VCaP (cell line): ENCODE results near the gene GRK4.
A peak's percentile ranks its signal among the peaks of the same experiment; 100 is the strongest.

Experiments used
- H3K27ac ChIP-seq: fragments of 450-650 bp; 2 replicates; pipeline ENCODE4 v1.5.1; 2017
- CTCF ChIP-seq: fragments of 450-650 bp; conservative IDR thresholded peaks from 2 replicates; pipeline ENCODE4 v1.5.1; 2017; ENCODE audit warnings: mild to moderate bottlenecking, moderate library complexity

The GRK4 gene

GRCh38 chr4:2991243-2991642 lies 27.9 kb downstream of the GRK4 start:
- H3K27ac ChIP-seq: no peak overlapping the region
- TF ChIP-seq CTCF: no peak

GRCh38 chr4:2994917-2995316 lies 31.5 kb downstream of the GRK4 start:
- no peak for TF ChIP-seq CTCF
- H3K27ac ChIP-seq: no peak overlapping the region

GRCh38 chr4:2995546-2996265 lies 32.3 kb downstream of the GRK4 start:
- no peak for TF ChIP-seq CTCF
- no peak overlapping the region for H3K27ac ChIP-seq

- no peak for TF ChIP-seq CTCF
- H3K27ac ChIP-seq: no peak overlapping the region
These were observed 33.0 kb downstream of the GRK4 start for GRCh38 chr4:2996415-2996814.

- TF ChIP-seq CTCF: no peak
- no peak overlapping the region for H3K27ac ChIP-seq
These were observed 44.4 kb downstream of the GRK4 start for GRCh38 chr4:3007724-3008123.

- peak; percentile 44 for TF ChIP-seq CTCF
- no peak overlapping the region for H3K27ac ChIP-seq
These were observed 46.1 kb downstream of the GRK4 start for GRCh38 chr4:3009422-3009821.

- no peak for TF ChIP-seq CTCF
- no peak overlapping the region for H3K27ac ChIP-seq
These were observed 47.2 kb downstream of the GRK4 start for GRCh38 chr4:3010577-3010976.
